22Rv1 (cell line): ENCODE data around the gene NRXN2.
"Not testable (repeated sequence)": the region's sequence is repeated elsewhere in the genome, so short reads cannot be mapped to it uniquely, and the experiment has no call there.

Experiments used
- H3K27ac ChIP-seq: fragments of 450-650 bp; 2 replicates; pipeline ENCODE4 v1.5.1; 2017
- ZFX ChIP-seq: fragments of 450-650 bp; IDR thresholded peaks from 2 replicates; pipeline ENCODE4 v1.6.1; 2017; ENCODE audit warnings: antibody characterized with exemption, borderline replicate concordance
- TF ChIP-seq, protein P1 (sequence below): fragments of 450-650 bp; IDR thresholded peaks from 2 replicates; pipeline ENCODE4 v1.5.1; 2017; ENCODE audit warnings: mild to moderate bottlenecking

Gene NRXN2

DNA sequence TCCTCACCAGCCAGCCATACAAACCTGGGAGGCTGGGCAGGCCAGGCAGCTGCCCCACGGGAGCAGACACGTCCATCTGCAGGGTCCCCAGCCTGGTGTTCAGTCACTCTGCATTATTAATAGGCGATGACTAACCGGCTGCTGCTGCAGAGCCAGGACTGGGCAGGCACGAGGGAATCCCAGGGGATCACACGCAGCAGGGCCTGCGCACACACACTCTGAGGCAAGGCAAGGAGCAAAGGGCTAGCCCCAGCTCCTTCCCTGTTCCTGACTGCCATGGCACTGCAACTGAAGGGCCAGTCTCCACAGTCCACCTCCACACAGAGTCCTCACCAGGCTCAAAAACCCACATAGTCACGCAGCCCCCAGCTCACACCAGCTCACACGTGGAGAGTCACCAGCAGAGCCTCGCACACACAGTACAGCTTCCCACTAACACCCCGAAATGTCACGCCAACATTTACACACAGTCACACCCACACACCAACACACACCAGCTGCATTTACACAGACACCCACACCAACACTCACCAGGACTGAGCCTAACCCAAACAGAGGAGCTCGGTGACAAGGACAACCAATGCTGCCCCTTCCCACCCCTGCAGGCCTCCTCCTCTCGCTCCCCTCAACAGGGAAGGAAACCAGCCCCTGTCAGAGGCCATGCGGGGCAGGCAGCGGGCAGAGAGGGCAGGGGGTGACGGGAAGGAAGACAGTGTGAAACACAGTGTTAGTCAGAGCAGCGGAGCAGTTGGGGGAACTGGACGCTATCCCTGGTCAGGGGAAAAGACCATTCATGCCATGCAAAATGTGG lies 47.3 kb downstream of the NRXN2 start:
- TF ChIP-seq, protein P1, sequence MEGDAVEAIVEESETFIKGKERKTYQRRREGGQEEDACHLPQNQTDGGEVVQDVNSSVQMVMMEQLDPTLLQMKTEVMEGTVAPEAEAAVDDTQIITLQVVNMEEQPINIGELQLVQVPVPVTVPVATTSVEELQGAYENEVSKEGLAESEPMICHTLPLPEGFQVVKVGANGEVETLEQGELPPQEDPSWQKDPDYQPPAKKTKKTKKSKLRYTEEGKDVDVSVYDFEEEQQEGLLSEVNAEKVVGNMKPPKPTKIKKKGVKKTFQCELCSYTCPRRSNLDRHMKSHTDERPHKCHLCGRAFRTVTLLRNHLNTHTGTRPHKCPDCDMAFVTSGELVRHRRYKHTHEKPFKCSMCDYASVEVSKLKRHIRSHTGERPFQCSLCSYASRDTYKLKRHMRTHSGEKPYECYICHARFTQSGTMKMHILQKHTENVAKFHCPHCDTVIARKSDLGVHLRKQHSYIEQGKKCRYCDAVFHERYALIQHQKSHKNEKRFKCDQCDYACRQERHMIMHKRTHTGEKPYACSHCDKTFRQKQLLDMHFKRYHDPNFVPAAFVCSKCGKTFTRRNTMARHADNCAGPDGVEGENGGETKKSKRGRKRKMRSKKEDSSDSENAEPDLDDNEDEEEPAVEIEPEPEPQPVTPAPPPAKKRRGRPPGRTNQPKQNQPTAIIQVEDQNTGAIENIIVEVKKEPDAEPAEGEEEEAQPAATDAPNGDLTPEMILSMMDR: no peak
- no peak for TF ChIP-seq ZFX
- H3K27ac ChIP-seq: no peak overlapping the region

GRCh38 chr11:64674774-64675173 lies 48.2 kb downstream of the NRXN2 start:
- TF ChIP-seq ZFX: no peak
- no peak overlapping the region for H3K27ac ChIP-seq

GRCh38 chr11:64673279-64673678 lies 49.7 kb downstream of the NRXN2 start:
- no peak overlapping the region for H3K27ac ChIP-seq
- TF ChIP-seq ZFX: no peak
- TF ChIP-seq, protein P1: no peak

DNA sequence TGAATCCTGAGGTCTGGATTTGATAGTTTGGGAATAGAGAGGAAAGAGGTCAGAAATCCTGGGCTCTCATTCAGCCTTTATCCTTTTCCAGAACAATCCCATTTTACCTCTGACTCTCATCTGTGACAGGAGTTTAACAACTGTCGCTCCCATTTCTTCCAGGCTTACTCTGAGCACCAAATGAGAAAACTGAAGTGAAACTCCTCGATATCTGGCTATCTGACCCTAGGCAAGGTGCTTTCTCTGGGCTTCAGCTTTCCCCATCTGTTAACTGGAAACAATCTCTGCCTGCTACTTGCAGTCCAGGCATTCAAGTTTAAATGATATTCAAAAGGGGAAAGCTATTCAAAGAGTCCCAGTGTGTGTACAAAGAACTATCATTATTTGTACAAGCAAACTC lies 50.1 kb downstream of the NRXN2 start:
- H3K27ac ChIP-seq: no peak overlapping the region
- no peak for TF ChIP-seq ZFX
- TF ChIP-seq, protein P1: no peak

DNA sequence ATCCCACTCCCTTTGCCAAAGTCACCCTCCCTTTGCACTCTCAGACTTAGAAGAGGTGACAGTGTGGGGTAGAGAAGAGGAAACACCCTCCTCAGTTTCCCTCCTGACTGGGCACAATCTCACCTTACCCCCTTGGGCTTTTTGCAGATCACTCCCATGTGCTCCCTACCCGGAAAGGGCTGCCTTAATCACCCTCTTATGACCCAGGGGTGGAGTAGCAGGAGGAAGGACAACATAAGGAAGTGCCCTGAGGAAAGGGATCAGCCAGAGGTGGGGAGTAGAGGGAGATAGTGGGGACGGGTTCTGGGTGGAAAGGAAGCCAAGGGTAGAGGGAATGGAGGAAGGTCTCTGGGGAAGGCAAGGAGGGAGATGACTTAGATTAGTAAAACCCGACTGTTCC lies 52.0 kb downstream of the NRXN2 start:
- no peak for TF ChIP-seq ZFX
- TF ChIP-seq, protein P1: no peak
- H3K27ac ChIP-seq: no peak overlapping the region

GRCh38 chr11:64667154-64667745 lies 55.7 kb downstream of the NRXN2 start:
- H3K27ac ChIP-seq: no peak overlapping the region
- TF ChIP-seq ZFX: no peak
- TF ChIP-seq, protein P1: no peak

DNA sequence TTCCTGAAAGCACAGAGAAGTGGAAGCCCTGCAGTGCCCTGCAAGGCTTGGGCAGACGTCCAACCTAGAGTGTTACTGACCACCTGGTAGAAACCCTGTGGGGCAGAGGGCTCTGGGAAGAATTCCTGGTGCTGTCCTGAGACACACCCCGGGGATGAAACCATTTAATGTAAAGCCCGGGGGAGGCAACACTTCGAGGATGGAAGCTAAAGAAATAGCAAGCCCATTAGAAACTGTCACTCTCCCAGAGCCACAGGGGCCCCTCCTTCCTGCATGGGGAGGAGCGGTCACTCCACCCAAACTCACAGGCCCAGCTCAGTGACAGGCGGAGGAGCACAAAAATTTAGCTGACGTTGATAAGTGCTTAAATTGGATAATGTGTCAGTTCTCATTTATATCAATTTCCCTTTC lies 57.6 kb downstream of the NRXN2 start:
- TF ChIP-seq ZFX: no peak
- TF ChIP-seq, protein P1: no peak
- no peak overlapping the region for H3K27ac ChIP-seq

DNA sequence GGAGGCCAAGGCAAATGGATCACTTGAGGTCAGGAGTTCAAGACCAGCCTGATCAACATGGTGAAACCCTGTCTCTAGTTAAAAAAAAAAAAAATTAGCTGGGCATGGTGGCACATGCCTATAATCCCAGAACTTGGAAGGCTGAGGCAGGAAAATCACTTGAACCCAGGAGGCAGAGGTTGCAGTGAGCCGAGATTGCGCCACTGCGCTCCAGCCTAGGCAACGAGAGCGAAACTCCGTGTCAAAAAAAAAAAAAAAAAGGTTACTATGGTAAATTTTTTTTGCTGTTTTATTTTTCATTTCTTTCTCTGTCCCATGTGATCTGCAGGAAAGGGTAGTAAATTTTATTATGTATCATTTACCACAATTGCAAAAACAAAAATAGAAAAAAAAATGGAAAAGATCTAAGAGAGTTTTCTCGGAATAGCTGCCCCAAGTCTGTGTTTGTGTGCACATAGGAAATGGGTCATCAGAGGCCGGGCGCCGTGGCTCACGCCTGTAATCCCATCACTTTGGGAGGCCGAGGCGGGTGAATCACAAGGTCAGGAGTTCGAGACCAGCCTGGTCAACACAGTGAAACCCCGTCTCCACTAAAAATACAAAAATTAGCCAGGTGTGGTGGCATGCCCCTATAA lies 58.6 kb downstream of the NRXN2 start:
- not testable (repeated sequence) for H3K27ac ChIP-seq
